Measurements from ENCODE around the gene BCAR3. TPM values are rescaled to one million over a fixed set of nuclear protein-coding genes. Genes with fewer than 3 reads are reported as not detected.

Gene BCAR3
- total and polyA plus RNA-seq, 2 of the 4 experiments (the other 2 are of a cell fraction), result 41.4 to 46.4 TPM

- no peak overlapping the region for H3K18ac ChIP-seq (ENCODE audit: low read depth, low read length)
- ChIA-PET POLR2A (ENCODE audit: unreplicated experiment) (no interaction called here), CTCF (no interaction called here)
- no peak for DNase-seq
- in situ Hi-C loops (cut with MboI; ENCODE audit: low sequenced_read_pairs) (loop anchor here (10.0 kb wide), 1 partner anchor 312 kb away; no protein-coding TSS in a partner anchor), dilution Hi-C loops (cut with HindIII; ENCODE audit: low sequenced_read_pairs, unreplicated experiment) (no loop called here), intact Hi-C loops (cut with micrococcal nuclease) (no loop called here)
- H2AFZ ChIP-seq (replicated peaks; ENCODE audit: low read length, poor library complexity), result no peak overlapping the region
- H4K5ac ChIP-seq (ENCODE audit: low read depth, low read length), result no peak overlapping the region
- no peaks in the 10 kb centered on the region for H3K27me3 ChIP-seq (ENCODE audit: control insufficient read depth, insufficient read depth, low read length)
- TF ChIP-seq CHD1 (IDR thresholded peaks at IDR 0.05; ENCODE audit: low read depth, low read length) (0 out of 2 replicates have a peak, but pooled peaks have one; percentile 49), MXI1 (IDR thresholded peaks at IDR 0.05; ENCODE audit: borderline replicate concordance, low read depth, low read length) (no peak)
- BruUV-seq (replicated peaks), result no TSS peak
- H3K4me1 ChIP-seq (ENCODE audit: control insufficient read depth, insufficient read depth, low read length), result peaks cover 45% of the 10 kb centered on the region
- H3K79me1 ChIP-seq (ENCODE audit: low read depth in 1 of 2, low read length in 2 of 2), result peaks cover 54 to 96% of the 10 kb centered on the region in 2 experiments
- H3K4me2 ChIP-seq (ENCODE audit: low read depth, low read length), result peak overlapping the region; percentile 35; the same call in 1 of the 2 replicates
- no peak for ATAC-seq (ENCODE audit: low read depth)
- no peaks in the 10 kb centered on the region for H3K9me3 ChIP-seq (ENCODE audit: control insufficient read depth, insufficient read depth, low read length)
- H3K36me3 ChIP-seq (ENCODE audit: control insufficient read depth, insufficient read depth, low read length), result no peaks in the 10 kb centered on the region
- no peak overlapping the region for H3K23ac ChIP-seq (ENCODE audit: low read depth, low read length)
- H3K9me1 ChIP-seq (ENCODE audit: insufficient read depth, low read length), result peaks cover 52% of the 10 kb centered on the region
- H3K9ac ChIP-seq (ENCODE audit: low read depth, low read length), result no peak overlapping the region
- H4K91ac ChIP-seq (ENCODE audit: insufficient read depth, low read depth, low read length), result no peak overlapping the region
- no peak overlapping the region for H2BK5ac ChIP-seq (ENCODE audit: low read depth, low read length, poor library complexity, severe bottlenecking)
- no peak overlapping the region for H3K4me3 ChIP-seq (ENCODE audit: insufficient read depth, low read depth, low read length)
- no peak overlapping the region for H2AK9ac ChIP-seq (replicated peaks; ENCODE audit: low read depth, low read length, poor library complexity)
- no peak overlapping the region for H4K8ac ChIP-seq (ENCODE audit: low read depth in 2 of 2, low read length in 2 of 2)
- no peak overlapping the region for H3K56ac ChIP-seq (ENCODE audit: extremely low read depth, insufficient read depth, low read length)
- H2BK15ac ChIP-seq (ENCODE audit: low read depth, low read length), result no peak overlapping the region
- H2BK20ac ChIP-seq (ENCODE audit: low read depth, low read length), result no peak overlapping the region
- H3K4ac ChIP-seq (ENCODE audit: low read depth, low read length), result peak overlapping the region; percentile 33
- whole genome bisulfite sequencing, 2 experiments (ENCODE audit: extremely low coverage in 2 of 2, insufficient read length in 1 of 2), result 100% methylated on average over 1 of the region's 8 CpGs; no CpG with 5 or more reads in 1 of the 2 experiments
- no peak overlapping the region for H2BK120ac ChIP-seq (ENCODE audit: low read depth, low read length)
- no peak overlapping the region for H2AK5ac ChIP-seq (ENCODE audit: low read depth, low read length)
- H3K27ac ChIP-seq (ENCODE audit: insufficient read depth, low read length), result no peak overlapping the region
- H4K20me1 ChIP-seq (ENCODE audit: insufficient read depth, low read length), result peaks cover 95% of the 10 kb centered on the region
- no peak overlapping the region for H3K14ac ChIP-seq (replicated peaks; ENCODE audit: low read depth, low read length)
Observed at GRCh38 chr1:93616221-93616995, 65.2 kb downstream of the BCAR3 start.

Data from IMR-90 (cell line).